H9 (cell line): ENCODE results near the gene CCDC192. TPM values are rescaled to one million over a fixed set of nuclear protein-coding genes. Genes with fewer than 3 reads are reported as not detected.

Experiments
- DNase-seq: peaks from one replicate; pipeline ENCODE4 v3.0.0-alpha.2; 2017
- H2AFZ ChIP-seq: one replicate; pipeline ENCODE4 v1.6.1; 2013; ENCODE audit warnings: mild to moderate bottlenecking, low read length, control low read depth, moderate library complexity
- H2AK5ac ChIP-seq: 2 replicates; pipeline ENCODE4 v1.6.1; 2013; ENCODE audit warnings: low read length, control low read depth, mixed read lengths; ENCODE audit not compliant: insufficient read length
- H2BK120ac ChIP-seq: one replicate; pipeline ENCODE4 v1.6.1; 2013; ENCODE audit warnings: low read depth, mild to moderate bottlenecking, low read length, control low read depth, inconsistent platforms; ENCODE audit not compliant: poor library complexity, severe bottlenecking
- H2BK12ac ChIP-seq: 2 replicates; pipeline ENCODE4 v1.6.1; 2013; ENCODE audit warnings: low read length, control low read depth, mixed read lengths, low read depth; ENCODE audit not compliant: insufficient read length
- H2BK15ac ChIP-seq: 2 replicates; pipeline ENCODE4 v1.6.1; 2013; ENCODE audit warnings: low read depth, low read length, control low read depth
- H2BK20ac ChIP-seq: one replicate; pipeline ENCODE4 v1.6.1; 2013; ENCODE audit warnings: low read depth, mild to moderate bottlenecking, low read length, control low read depth, inconsistent platforms; ENCODE audit not compliant: poor library complexity, severe bottlenecking
- H2BK5ac ChIP-seq: 2 replicates; pipeline ENCODE4 v1.6.1; 2013; ENCODE audit warnings: low read length, control low read depth, mixed read lengths; ENCODE audit not compliant: insufficient read length
- H3K14ac ChIP-seq: 2 replicates; pipeline ENCODE4 v1.6.1; 2013; ENCODE audit warnings: low read length, control low read depth; ENCODE audit not compliant: insufficient read depth
- H3K18ac ChIP-seq: 2 replicates; pipeline ENCODE4 v1.6.1; 2013; ENCODE audit warnings: low read depth, mild to moderate bottlenecking, mixed read lengths, low read length, control low read depth; ENCODE audit not compliant: insufficient read length
- H3K23ac ChIP-seq: 2 replicates; pipeline ENCODE4 v1.6.1; 2013; ENCODE audit warnings: low read length, control low read depth, mixed read lengths, low read depth; ENCODE audit not compliant: insufficient read length
- H3K23me2 ChIP-seq: 2 replicates; pipeline ENCODE4 v1.6.1; 2013; ENCODE audit warnings: low read depth, mild to moderate bottlenecking, mixed read lengths, low read length, control low read depth; ENCODE audit not compliant: insufficient read length, poor library complexity, severe bottlenecking
- H3K27ac ChIP-seq: 2 replicates; pipeline ENCODE4 v1.5.1; 2013; ENCODE audit warnings: low read length, control low read depth, mixed read lengths, low read depth; ENCODE audit not compliant: insufficient read length
- H3K27me3 ChIP-seq: 2 replicates; pipeline ENCODE4 v1.6.1; 2013; ENCODE audit warnings: low read length, control low read depth, inconsistent platforms; ENCODE audit not compliant: insufficient read depth
- H3K4ac ChIP-seq: 2 replicates; pipeline ENCODE4 v1.6.1; 2013; ENCODE audit warnings: low read depth, mild to moderate bottlenecking, control low read depth, inconsistent platforms, low read length, moderate library complexity
- H3K4me1 ChIP-seq: 2 replicates; pipeline ENCODE4 v1.6.1; 2013; ENCODE audit warnings: low read length, control low read depth, inconsistent platforms; ENCODE audit not compliant: insufficient read depth
- H3K4me2 ChIP-seq: 2 replicates; pipeline ENCODE4 v1.6.1; 2013; ENCODE audit warnings: low read length, control low read depth, mixed read lengths; ENCODE audit not compliant: insufficient read length, insufficient read depth
- H3K56ac ChIP-seq: 2 replicates; pipeline ENCODE4 v1.6.1; 2013; ENCODE audit warnings: low read depth, mild to moderate bottlenecking, mixed read lengths, low read length, control low read depth; ENCODE audit not compliant: insufficient read length
- H3K79me1 ChIP-seq: 2 replicates; pipeline ENCODE4 v1.6.1; 2013; ENCODE audit warnings: low read depth, mild to moderate bottlenecking, moderate library complexity, low read length, control low read depth, inconsistent platforms; ENCODE audit not compliant: insufficient read depth, poor library complexity, severe bottlenecking
- H3K79me2 ChIP-seq: 2 replicates; pipeline ENCODE4 v1.6.1; 2013; ENCODE audit warnings: low read length, control low read depth, inconsistent platforms; ENCODE audit not compliant: insufficient read depth
- H3K9ac ChIP-seq: 2 replicates; pipeline ENCODE4 v1.6.1; 2013; ENCODE audit warnings: low read length, control low read depth, mixed read lengths; ENCODE audit not compliant: insufficient read length; ENCODE audit errors: extremely low read depth
- H3K9me3 ChIP-seq: one replicate; pipeline ENCODE4 v1.6.1; 2013; ENCODE audit warnings: low read depth, low read length, inconsistent platforms; ENCODE audit not compliant: control insufficient read depth
- H3T11ph ChIP-seq: one replicate; pipeline ENCODE4 v1.6.1; 2013; ENCODE audit warnings: mild to moderate bottlenecking, low read length, control low read depth, inconsistent platforms
- H4K20me1 ChIP-seq: one replicate; pipeline ENCODE4 v1.6.1; 2013; ENCODE audit not compliant: control insufficient read depth, insufficient read length, insufficient read depth
- H4K5ac ChIP-seq: 2 replicates; pipeline ENCODE4 v1.6.1; 2013; ENCODE audit warnings: low read depth, mild to moderate bottlenecking, mixed read lengths, low read length, control low read depth; ENCODE audit not compliant: insufficient read length
- H4K8ac ChIP-seq: replicated peaks from 2 replicates; pipeline ENCODE4 v1.6.1; 2013; ENCODE audit warnings: low read length, control low read depth, mixed read lengths, low read depth; ENCODE audit not compliant: insufficient read length
- H4K91ac ChIP-seq: 2 replicates; pipeline ENCODE4 v1.6.1; 2013; ENCODE audit warnings: low read depth, mild to moderate bottlenecking, moderate library complexity, mixed read lengths, low read length, control low read depth; ENCODE audit not compliant: insufficient read length
- H3K27ac Mint-ChIP-seq, 3 experiments: 2 replicates in 2 of 3; 3 replicates in 1 of 3; pipeline ENCODE4 v1.8.0; 2020 to 2021; ENCODE audit warnings: mixed read lengths in 3 of 3, mild to moderate bottlenecking in 1 of 3, moderate library complexity in 1 of 3
- H3K27me3 Mint-ChIP-seq: 2 replicates; pipeline ENCODE4 v1.8.0; 2021; ENCODE audit warnings: low read depth, mild to moderate bottlenecking, moderate library complexity, mixed read lengths
- H3K36me3 Mint-ChIP-seq, 3 experiments: 2 replicates in 2 of 3; 3 replicates in 1 of 3; pipeline ENCODE4 v1.8.0; 2020 to 2021; ENCODE audit warnings: low read depth in 3 of 3, mixed read lengths in 3 of 3; ENCODE audit not compliant: insufficient read depth in 1 of 3
- H3K4me1 Mint-ChIP-seq, 2 experiments: 2 replicates each; pipeline ENCODE4 v1.8.0; 2020; ENCODE audit warnings: mixed read lengths in 2 of 2
- H3K4me3 Mint-ChIP-seq, 2 experiments: 2 replicates in 1 of 2; 3 replicates in 1 of 2; pipeline ENCODE4 v1.8.0; 2020 to 2021; ENCODE audit warnings: mild to moderate bottlenecking in 2 of 2, mixed read lengths in 2 of 2, moderate library complexity in 1 of 2
- H3K9me3 Mint-ChIP-seq, 2 experiments: 2 replicates in 1 of 2; 3 replicates in 1 of 2; pipeline ENCODE4 v1.8.0; 2020; ENCODE audit warnings: mild to moderate bottlenecking in 2 of 2, mixed read lengths in 2 of 2, moderate library complexity in 1 of 2
- CTCF ChIP-seq: fragments of 200-600 bp; sonication (generic); conservative IDR thresholded peaks from 3 replicates; pipeline ENCODE4 v1.8.0; 2021; ENCODE audit warnings: antibody characterized with exemption, mild to moderate bottlenecking
- WGBS: extraction: QIAGEN DNeasy Blood & Tissue Kit; methylation state at CpG from one replicate; pipeline ENCODE4 v1.1.7; 2013; ENCODE audit warnings: missing lambda C conversion rate, low lambda C conversion rate, mixed read lengths; ENCODE audit not compliant: insufficient read length; ENCODE audit errors: extremely low coverage; 5-methylcytosine and 5-hydroxymethylcytosine counted together
- total RNA-seq: library from RNA; stranded (reverse); gene quantifications from 2 replicates; pipeline ENCODE4 v1.2.1, GENCODE V29; 2021

CCDC192 gene
- total RNA-seq, 1 experiment from 2014 or later: not detected

- Mint-ChIP-seq H3K36me3 (0 out of 7 replicates have a peak, but pooled peaks cover 0 to 5% (median 1%) of the 10 kb centered on the region in 3 experiments), H3K27me3 (no peaks in the 10 kb centered on the region), H3K27ac (no peak overlapping the region; a peak in 1 of 7 replicates), H3K4me1 (peaks cover 11 to 13% of the 10 kb centered on the region in 2 experiments), H3K4me3 (no peak overlapping the region), H3K9me3 (peaks cover 2 to 5% of the 10 kb centered on the region in 2 experiments; a peak in 2 of 5 replicates)
- H4K8ac ChIP-seq: no peak overlapping the region
- H2AFZ ChIP-seq: no peak overlapping the region
- H3K9ac ChIP-seq: no peak overlapping the region
- no peak overlapping the region for H3K14ac ChIP-seq
- no peak overlapping the region for H3K56ac ChIP-seq
- no peaks in the 10 kb centered on the region for H3K79me1 ChIP-seq
- H3K4me1 ChIP-seq: no peaks in the 10 kb centered on the region
- no peak overlapping the region for H4K91ac ChIP-seq
- no peak overlapping the region for H3K4ac ChIP-seq
- H2BK12ac ChIP-seq: no peak overlapping the region
- no peak overlapping the region for H3K23ac ChIP-seq
- H3K9me3 ChIP-seq: no peaks in the 10 kb centered on the region
- no peak overlapping the region for H3K27ac ChIP-seq
- no peak overlapping the region for H2AK5ac ChIP-seq
- TF ChIP-seq CTCF: no peak
- no peaks in the 10 kb centered on the region for H3K23me2 ChIP-seq
- no peak overlapping the region for H2BK15ac ChIP-seq
- no peak overlapping the region for H2BK20ac ChIP-seq
- no peak overlapping the region for H2BK5ac ChIP-seq
- H3K27me3 ChIP-seq: no peaks in the 10 kb centered on the region
- H3K79me2 ChIP-seq: no peaks in the 10 kb centered on the region
- no peak overlapping the region for H3K18ac ChIP-seq
- no peak overlapping the region for H4K5ac ChIP-seq
- no peak overlapping the region for H3K4me2 ChIP-seq
- no peak for DNase-seq
- WGBS: no CpG with 5 or more reads among the region's 2 CpGs
- no peak overlapping the region for H3T11ph ChIP-seq
- no peaks in the 10 kb centered on the region for H4K20me1 ChIP-seq
- H2BK120ac ChIP-seq: no peak overlapping the region
These were observed 254.0 kb downstream of the CCDC192 start for GRCh38 chr5:127957183-127957582.
